ENCODE measurements around the gene PRAMEF15. TPM values are rescaled to one million over a fixed set of nuclear protein-coding genes. Genes with fewer than 3 reads are reported as not detected.
A peak's percentile ranks its signal among the peaks of the same experiment; 100 is the strongest.
"Not testable (repeated sequence)": the region's sequence is repeated elsewhere in the genome, so short reads cannot be mapped to it uniquely, and the experiment has no call there.

Gene PRAMEF15
- not detected for total RNA-seq

GRCh38 chr1:13315281-13315680 lies at the start of gene PRAMEF15:
TSS of gene PRAMEF15 (plus strand) at chr1:13315581. CDS start at chr1:13318408, 2,827 bp downstream.
- H3K9me3 Mint-ChIP-seq (ENCODE audit: low read depth); H3K4me3 Mint-ChIP-seq; H3K4me1 Mint-ChIP-seq; H3K36me3 Mint-ChIP-seq; H3K27me3 Mint-ChIP-seq; ATAC-seq; CTCF ChIA-PET; H3K27ac Mint-ChIP-seq; DNase-seq: not testable (repeated sequence)

- CTCF ChIA-PET; H3K9me3 Mint-ChIP-seq (ENCODE audit: low read depth); DNase-seq; ATAC-seq; H3K36me3 Mint-ChIP-seq; H3K4me1 Mint-ChIP-seq; H3K27ac Mint-ChIP-seq; H3K27me3 Mint-ChIP-seq; H3K4me3 Mint-ChIP-seq: not testable (repeated sequence)
Measured at GRCh38 chr1:13277016-13277415, 38.4 kb upstream of the PRAMEF15 start.

GRCh38 chr1:13279617-13280016 lies 35.8 kb upstream of the PRAMEF15 start:
- H3K27ac Mint-ChIP-seq; H3K9me3 Mint-ChIP-seq (ENCODE audit: low read depth); H3K27me3 Mint-ChIP-seq; ATAC-seq; H3K4me1 Mint-ChIP-seq; H3K36me3 Mint-ChIP-seq; DNase-seq; H3K4me3 Mint-ChIP-seq; CTCF ChIA-PET: not testable (repeated sequence)

- ATAC-seq; H3K4me1 Mint-ChIP-seq; H3K27ac Mint-ChIP-seq; H3K9me3 Mint-ChIP-seq (ENCODE audit: low read depth); H3K27me3 Mint-ChIP-seq; CTCF ChIA-PET; DNase-seq; H3K4me3 Mint-ChIP-seq; H3K36me3 Mint-ChIP-seq: not testable (repeated sequence)
Measured at GRCh38 chr1:13285037-13285436, 30.3 kb upstream of the PRAMEF15 start, which contains the start of gene PRAMEF8. TSS of gene PRAMEF8 (minus strand) at chr1:13285137. CDS start at chr1:13284091, 1,046 bp downstream.

- H3K36me3 Mint-ChIP-seq; H3K27me3 Mint-ChIP-seq; CTCF ChIA-PET; H3K4me1 Mint-ChIP-seq; H3K9me3 Mint-ChIP-seq (ENCODE audit: low read depth); H3K4me3 Mint-ChIP-seq; ATAC-seq; DNase-seq; H3K27ac Mint-ChIP-seq: not testable (repeated sequence)
Measured at GRCh38 chr1:13289030-13289429, 26.4 kb upstream of the PRAMEF15 start.

- ATAC-seq; DNase-seq; H3K4me3 Mint-ChIP-seq; H3K27ac Mint-ChIP-seq; H3K36me3 Mint-ChIP-seq; H3K27me3 Mint-ChIP-seq; H3K9me3 Mint-ChIP-seq (ENCODE audit: low read depth); CTCF ChIA-PET; H3K4me1 Mint-ChIP-seq: not testable (repeated sequence)
Measured at GRCh38 chr1:13297216-13297931, 18.0 kb upstream of the PRAMEF15 start.

GRCh38 chr1:13298699-13299098 lies 16.7 kb upstream of the PRAMEF15 start:
- H3K4me1 Mint-ChIP-seq; DNase-seq; H3K4me3 Mint-ChIP-seq; H3K9me3 Mint-ChIP-seq (ENCODE audit: low read depth); H3K27me3 Mint-ChIP-seq; CTCF ChIA-PET; H3K27ac Mint-ChIP-seq; H3K36me3 Mint-ChIP-seq; ATAC-seq: not testable (repeated sequence)

GRCh38 chr1:13302197-13302596 lies 13.2 kb upstream of the PRAMEF15 start:
- H3K9me3 Mint-ChIP-seq (ENCODE audit: low read depth); CTCF ChIA-PET; H3K4me3 Mint-ChIP-seq; ATAC-seq; H3K27me3 Mint-ChIP-seq; H3K27ac Mint-ChIP-seq; DNase-seq; H3K4me1 Mint-ChIP-seq; H3K36me3 Mint-ChIP-seq: not testable (repeated sequence)

- H3K9me3 Mint-ChIP-seq (ENCODE audit: low read depth); CTCF ChIA-PET; H3K4me3 Mint-ChIP-seq; ATAC-seq; H3K36me3 Mint-ChIP-seq; H3K27ac Mint-ChIP-seq; H3K27me3 Mint-ChIP-seq; DNase-seq; H3K4me1 Mint-ChIP-seq: not testable (repeated sequence)
Measured at GRCh38 chr1:13303239-13303638, 12.1 kb upstream of the PRAMEF15 start, which contains the start of gene PRAMEF33. TSS of gene PRAMEF33 (plus strand) at chr1:13303539. CDS start at chr1:13305955, 2,416 bp downstream.

GRCh38 chr1:13342496-13342895 lies 27.1 kb downstream of the PRAMEF15 start:
- CTCF ChIA-PET = not testable (repeated sequence)

GRCh38 chr1:13347034-13347433 lies 31.7 kb downstream of the PRAMEF15 start, which contains the start of gene PRAMEF14:
TSS of gene PRAMEF14 (minus strand) at chr1:13347134. CDS start at chr1:13345314, 1,820 bp downstream.
- ATAC-seq; H3K27me3 Mint-ChIP-seq; H3K27ac Mint-ChIP-seq; CTCF ChIA-PET; DNase-seq; H3K4me1 Mint-ChIP-seq; H3K36me3 Mint-ChIP-seq; H3K9me3 Mint-ChIP-seq (ENCODE audit: low read depth); H3K4me3 Mint-ChIP-seq: not testable (repeated sequence)

More at GRCh38 chr1:13342496-13342895, 27.1 kb downstream of the PRAMEF15 start:
- H3K27me3 Mint-ChIP-seq; H3K4me1 Mint-ChIP-seq; H3K27ac Mint-ChIP-seq; H3K9me3 Mint-ChIP-seq (ENCODE audit: low read depth); H3K36me3 Mint-ChIP-seq; DNase-seq; ATAC-seq; H3K4me3 Mint-ChIP-seq: not testable (repeated sequence)

- H3K27ac Mint-ChIP-seq; DNase-seq; H3K4me1 Mint-ChIP-seq; ATAC-seq; H3K4me3 Mint-ChIP-seq; H3K9me3 Mint-ChIP-seq (ENCODE audit: low read depth); H3K36me3 Mint-ChIP-seq; H3K27me3 Mint-ChIP-seq; CTCF ChIA-PET: not testable (repeated sequence)
Measured at GRCh38 chr1:13353476-13353875, 38.1 kb downstream of the PRAMEF15 start.

- DNase-seq; CTCF ChIA-PET; H3K36me3 Mint-ChIP-seq; ATAC-seq; H3K9me3 Mint-ChIP-seq (ENCODE audit: low read depth); H3K4me1 Mint-ChIP-seq; H3K27me3 Mint-ChIP-seq; H3K4me3 Mint-ChIP-seq; H3K27ac Mint-ChIP-seq: not testable (repeated sequence)
Measured at GRCh38 chr1:13354475-13354874, 39.1 kb downstream of the PRAMEF15 start.

GRCh38 chr1:13356774-13357173 lies 41.4 kb downstream of the PRAMEF15 start:
- H3K9me3 Mint-ChIP-seq (ENCODE audit: low read depth); CTCF ChIA-PET; H3K4me1 Mint-ChIP-seq; H3K27me3 Mint-ChIP-seq; H3K4me3 Mint-ChIP-seq; ATAC-seq; H3K27ac Mint-ChIP-seq; H3K36me3 Mint-ChIP-seq: not testable (repeated sequence)
- DNase-seq = peak; percentile 45

Data from activated CD8-positive, alpha-beta memory T cell treated with anti-CD3 and anti-CD28 coated beads, Interleukin-2, amount 10 ng/mL, durations not matched to agents 7 days and 5 days (primary cell).